Subcutaneous adipose tissue (tissue), 4 donors: ENCODE data around the gene TMED8. TPM values are rescaled to one million over a fixed set of nuclear protein-coding genes. Genes with fewer than 3 reads are reported as not detected.

Experiments
- CTCF ChIP-seq: fragments of 450-650 bp; IDR thresholded peaks from one replicate; pipeline ENCODE4 v1.5.1; 2016; ENCODE audit warnings: low read depth, mild to moderate bottlenecking, control low read depth, antibody characterized with exemption, moderate library complexity
- total RNA-seq, 4 donors: library from RNA; depleted of rRNA; stranded (reverse); fragments of >200 nt; gene quantifications; one replicate each; pipeline ENCODE4 v1.1.0, GENCODE V29; 2016

Gene TMED8
- total RNA-seq, 4 donors from 2014 or later: 9.2 to 14.3 (median 11.6) TPM

GRCh38 chr14:77311217-77311616 lies 65.7 kb downstream of the TMED8 start:
- no peak for TF ChIP-seq CTCF

- no peak for TF ChIP-seq CTCF
These were observed 66.9 kb downstream of the TMED8 start for GRCh38 chr14:77310026-77310425.

- TF ChIP-seq CTCF: no peak
These were observed 67.8 kb downstream of the TMED8 start for GRCh38 chr14:77309131-77309530.

- TF ChIP-seq CTCF: no peak
These were observed 69.9 kb downstream of the TMED8 start for GRCh38 chr14:77306851-77307496.

GRCh38 chr14:77306416-77306815 lies 70.5 kb downstream of the TMED8 start:
- no peak for TF ChIP-seq CTCF

GRCh38 chr14:77305696-77306095 lies 71.2 kb downstream of the TMED8 start:
- no peak for TF ChIP-seq CTCF

GRCh38 chr14:77303417-77304156 lies 73.3 kb downstream of the TMED8 start:
- TF ChIP-seq CTCF: no peak
